Stimulated activated CD4-positive, alpha-beta T cell treated with anti-CD3 and anti-CD28 coated beads, Interleukin-4, amount 100 ng/mL, for 48 hours (primary cell): ENCODE results near the gene NRN1L.
"Not testable (repeated sequence)": the region's sequence is repeated elsewhere in the genome, so short reads cannot be mapped to it uniquely, and the experiment has no call there.

ENCODE experiments used
- DNase-seq, 2 donors: peaks; one replicate each; pipeline ENCODE4 v3.0.0-alpha.2; 2020; ENCODE audit warnings: low read depth in 2 of 2

The NRN1L gene

DNA sequence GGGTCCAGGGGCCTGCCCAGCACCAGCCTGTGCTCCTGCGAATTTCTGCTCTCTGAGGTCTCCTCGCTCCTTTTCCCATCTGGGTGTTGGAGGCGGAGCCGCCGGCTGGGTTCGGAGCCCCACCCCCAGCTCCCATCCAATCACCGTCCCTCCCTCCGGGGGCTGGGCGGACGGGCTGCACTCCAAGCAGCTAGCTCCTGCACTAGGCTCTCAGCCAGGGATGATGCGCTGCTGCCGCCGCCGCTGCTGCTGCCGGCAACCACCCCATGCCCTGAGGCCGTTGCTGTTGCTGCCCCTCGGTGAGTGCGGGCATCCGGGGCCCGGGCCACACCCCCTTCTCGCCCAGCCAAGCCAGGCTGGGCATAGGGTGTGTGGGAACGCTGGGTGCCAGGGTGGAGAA lies at the start of gene NRN1L:
Gene NRN1L, plus strand, starts transcription at position 202 of the 400 bp plus-strand sequence. Its CDS starts 19 bp downstream, at position 221.
- DNase-seq = no peak

DNA sequence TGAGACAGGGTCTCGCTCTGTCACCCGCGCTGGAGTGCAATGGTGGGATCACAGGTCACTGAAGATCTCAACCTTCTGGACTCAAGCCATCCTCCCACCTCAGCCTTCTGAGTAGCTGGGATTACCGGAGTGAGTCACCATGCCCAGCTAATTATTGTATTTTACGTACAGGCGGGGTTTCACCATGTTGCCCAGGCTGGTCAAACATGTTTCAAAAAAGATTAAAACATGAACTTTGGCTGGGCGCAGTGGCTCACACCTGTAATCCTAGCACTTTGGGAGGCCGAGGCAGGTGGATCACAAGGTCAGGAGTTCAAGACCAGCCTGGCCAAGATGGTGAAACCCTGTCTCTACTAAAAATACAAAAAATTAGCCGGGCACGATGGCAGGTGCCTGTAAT lies 47.5 kb upstream of the NRN1L start:
- not testable (repeated sequence) for DNase-seq

GRCh38 chr16:67837811-67838210 lies 46.9 kb upstream of the NRN1L start:
- no peak for DNase-seq

- no peak for DNase-seq
Measured at GRCh38 chr16:67841198-67841815, 43.4 kb upstream of the NRN1L start.

- peak; percentile 89 to 90 for DNase-seq
Measured at GRCh38 chr16:67841816-67842508, 42.7 kb upstream of the NRN1L start, which contains the start of gene THAP11. TSS of gene THAP11 (plus strand) at chr16:67842320. CDS start at chr16:67842555, 235 bp downstream.

GRCh38 chr16:67842509-67843342 lies 42.0 kb upstream of the NRN1L start:
- peak; percentile 51 for DNase-seq

- peak in 1 of 2 donors; percentile 27 for DNase-seq
Measured at GRCh38 chr16:67843343-67843765, 41.3 kb upstream of the NRN1L start.

DNA sequence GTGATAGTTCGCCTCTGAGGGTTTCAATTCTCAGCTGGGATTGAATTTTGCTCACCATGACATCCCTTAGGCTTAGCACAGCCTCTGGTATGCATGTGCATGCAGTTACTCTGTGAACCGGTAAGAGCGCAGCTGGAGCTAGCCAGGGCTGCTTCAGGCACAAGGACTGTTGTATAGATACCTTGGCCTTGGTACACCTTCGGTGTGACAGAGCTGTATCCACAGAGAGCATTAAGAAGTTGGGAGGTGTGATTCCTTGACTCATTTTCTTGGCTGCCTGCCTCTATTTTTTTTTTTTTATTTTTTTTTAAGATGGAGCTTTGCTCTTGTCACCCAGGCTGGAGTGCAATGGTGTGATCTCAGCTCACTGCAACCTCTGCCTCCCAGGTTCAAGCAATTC lies 40.2 kb upstream of the NRN1L start:
- no peak for DNase-seq

DNA sequence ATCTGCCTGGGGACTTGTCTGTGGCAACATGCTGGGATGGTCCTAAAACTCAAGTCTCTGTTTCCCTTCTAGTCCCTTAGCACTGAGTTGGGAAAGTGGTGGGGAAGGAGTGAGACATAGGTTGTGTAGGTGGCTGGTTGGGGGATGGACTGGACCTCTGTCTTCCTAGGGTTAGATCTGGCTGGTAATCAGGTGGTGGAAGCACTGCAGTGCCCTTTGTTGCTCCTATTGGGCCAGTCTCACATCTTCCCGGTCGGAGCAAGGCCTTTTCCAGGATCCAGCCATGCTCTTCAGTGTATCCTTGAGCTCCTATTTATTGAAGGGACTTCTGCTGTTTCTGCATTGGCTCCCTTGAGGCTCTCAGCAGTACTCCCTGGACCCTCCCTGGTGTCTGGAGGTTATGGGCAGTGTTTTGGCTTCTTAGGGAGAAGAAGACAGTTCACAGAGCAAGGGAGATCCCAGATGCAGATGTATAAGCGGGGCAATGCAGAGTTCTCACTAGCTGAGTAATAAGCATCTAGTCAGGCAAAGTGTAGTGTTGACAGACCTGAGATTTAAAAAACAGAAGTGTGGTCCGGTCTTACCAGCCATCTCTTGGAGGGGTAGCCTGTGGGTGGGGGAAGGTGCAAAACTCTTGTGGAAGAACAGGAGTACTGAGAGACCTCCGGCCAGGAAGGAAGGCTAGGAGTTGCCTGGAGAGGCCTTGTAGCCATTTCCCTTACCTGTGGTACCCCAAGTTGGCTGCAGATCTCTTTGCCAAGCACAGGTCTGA lies 39.2 kb upstream of the NRN1L start:
- no peak for DNase-seq

DNA sequence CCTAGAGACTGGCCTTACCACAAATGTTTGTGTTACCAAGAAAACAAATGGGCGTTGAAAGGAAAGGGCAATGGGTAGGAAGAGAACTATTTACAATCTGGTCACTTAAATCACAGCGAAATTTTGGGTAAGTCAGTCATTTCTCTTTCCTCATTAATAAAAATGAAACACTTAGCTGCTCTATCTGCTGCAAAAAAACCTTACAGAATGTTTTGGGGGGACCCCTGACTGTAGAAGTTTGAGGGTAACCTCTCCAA lies 38.7 kb upstream of the NRN1L start:
- no peak for DNase-seq

- DNase-seq = peak; percentile 93 to 97
Measured at GRCh38 chr16:67846320-67847063, 38.2 kb upstream of the NRN1L start, which contains the start of gene NUTF2. TSS of gene NUTF2 (plus strand) at chr16:67846933. CDS start at chr16:67865131, 18,198 bp downstream.

GRCh38 chr16:67847064-67847861 lies 37.4 kb upstream of the NRN1L start, which contains the start of gene CENPT:
TSS of gene CENPT (minus strand) at chr16:67847693. CDS start at chr16:67833859, 13,834 bp downstream.
- no peak for DNase-seq

DNA sequence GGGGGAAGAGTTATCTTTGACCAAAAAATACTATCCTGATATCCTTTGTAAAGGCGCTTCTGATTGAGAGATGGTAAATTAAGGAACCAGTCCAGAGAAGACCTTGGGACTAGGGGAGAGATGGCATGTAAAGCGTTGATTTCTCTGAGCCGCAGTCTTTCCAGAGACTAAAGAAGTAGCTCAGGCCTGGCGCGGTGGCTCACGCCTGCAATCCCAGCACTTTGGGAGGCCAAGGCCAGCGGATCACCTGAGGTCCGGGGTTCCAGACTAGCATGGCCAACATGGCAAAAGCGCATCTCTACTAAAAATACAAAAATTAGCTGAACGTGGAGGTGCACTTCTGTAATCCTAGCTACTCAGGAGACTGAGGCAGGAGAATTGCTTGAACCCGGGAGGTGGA lies 36.6 kb upstream of the NRN1L start:
- DNase-seq = no peak

DNA sequence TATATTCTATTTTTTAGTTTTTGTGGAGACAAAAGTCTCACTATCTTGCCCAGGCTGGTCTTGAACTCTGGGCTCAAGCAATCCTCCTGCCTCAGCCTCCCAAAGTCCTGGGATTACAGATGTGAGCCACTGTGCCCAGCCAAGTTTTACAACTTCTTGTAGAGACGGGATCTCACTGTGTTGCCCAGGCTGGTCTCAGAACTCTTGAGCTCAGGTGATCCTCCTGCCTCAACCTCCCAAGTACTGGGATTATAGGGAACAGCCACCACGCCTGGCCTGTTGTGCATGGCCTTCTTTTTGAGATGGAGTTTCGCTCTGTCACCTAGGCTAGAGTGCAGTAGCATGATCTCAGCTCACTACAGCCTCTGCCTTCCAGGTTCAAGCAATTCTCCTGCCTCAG lies 31.0 kb upstream of the NRN1L start:
- DNase-seq = no peak

GRCh38 chr16:67855789-67856188 lies 28.9 kb upstream of the NRN1L start:
- DNase-seq = no peak

- DNase-seq = no peak
Measured at GRCh38 chr16:67856927-67857546, 27.6 kb upstream of the NRN1L start.

DNA sequence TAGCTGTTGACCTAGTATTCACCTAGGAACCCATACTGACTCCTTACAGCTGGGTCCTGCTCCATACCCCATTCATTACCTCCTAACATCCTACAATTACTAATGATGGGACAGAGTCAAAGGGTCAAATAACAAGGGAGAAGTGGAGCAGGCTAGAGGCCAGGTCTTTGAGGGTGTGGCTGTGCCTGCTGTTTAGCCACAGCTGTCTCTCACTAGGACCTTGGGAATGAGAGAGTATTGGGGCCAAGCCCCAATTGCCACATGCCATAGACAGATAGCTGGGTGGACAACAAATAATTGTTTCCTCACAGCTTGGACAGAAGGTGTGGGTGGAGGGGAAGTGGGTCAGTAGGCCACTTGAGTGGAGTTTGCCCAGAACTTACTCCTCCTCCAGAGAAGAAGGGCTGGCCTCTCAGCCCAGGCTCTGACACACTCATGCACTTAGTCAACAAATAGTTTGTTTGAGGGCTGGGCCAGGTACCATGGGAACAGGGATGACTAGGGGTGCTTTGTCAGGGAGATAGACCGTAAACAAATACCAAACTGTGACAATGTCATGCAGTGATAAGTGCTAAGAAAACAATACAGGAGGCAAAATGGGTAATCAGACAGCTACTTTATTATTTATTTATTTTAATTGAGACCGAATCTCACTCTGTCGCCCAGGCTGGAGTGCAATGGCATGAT lies 27.0 kb upstream of the NRN1L start:
- DNase-seq = no peak

GRCh38 chr16:67858500-67858899 lies 26.2 kb upstream of the NRN1L start:
- no peak for DNase-seq
